Pancreas (tissue), 10 donors: Measurements from ENCODE around the gene LRRC4B. TPM values are rescaled to one million over a fixed set of nuclear protein-coding genes. Genes with fewer than 3 reads are reported as not detected.

Source experiments
- ATAC-seq, 4 donors: fragments of 200-7000 bp; cut with Tn5 transposase; one replicate each; pipeline versions ENCODE4 v1.8.0 to v1.9.1; 2020; ENCODE audit warnings: mild to moderate bottlenecking in 4 of 4, moderate library complexity in 4 of 4
- DNase-seq, 6 donors: peaks; one replicate each; pipeline ENCODE4 v3.0.0-alpha.2; 2020
- FAIRE-seq: peaks from 2 replicates; lab custom pipeline; 2012; peaks lifted over from hg19 to GRCh38; lab: Jason Lieb, UNC
- H3K27ac ChIP-seq, 4 donors: fragments of 200-600 bp; sonication (generic); 1 replicate in 3 of 4; 2 replicates in 1 of 4; pipeline versions ENCODE4 v1.5.0 to v1.8.0; 2020
- H3K27me3 ChIP-seq, 4 donors: fragments of 200-600 bp; one replicate each; pipeline ENCODE4 v1.8.0; 2021
- H3K36me3 ChIP-seq, 3 donors: fragments of 200-600 bp; sonication (generic) in 1 of 3; one replicate each; pipeline versions ENCODE4 v1.5.0 to v1.8.0; 2020 to 2021
- H3K4me1 ChIP-seq, 3 donors: fragments of 200-600 bp; one replicate each; pipeline ENCODE4 v1.8.0; 2021
- H3K4me3 ChIP-seq, 4 donors: fragments of 200-600 bp; sonication (generic) in 2 of 4; one replicate each; pipeline versions ENCODE4 v1.5.0 to v1.8.0; 2020 to 2021
- H3K9me3 ChIP-seq, 4 donors: fragments of 200-600 bp; one replicate each; pipeline ENCODE4 v1.8.0; 2021
- CTCF ChIP-seq, 4 donors: fragments of 200-600 bp; sonication (generic) in 3 of 4; IDR thresholded peaks; one replicate each; pipeline versions ENCODE4 v1.5.0 to v1.8.0; 2021; ENCODE audit warnings: antibody characterized with exemption in 4 of 4
- WGBS, 2 donors: extraction: QIAGEN DNeasy Blood & Tissue Kit; methylation state at CpG; one replicate each; pipeline ENCODE4 v1.1.7; 2013; 5-methylcytosine and 5-hydroxymethylcytosine counted together
- intact Hi-C, 3 donors: fragments of 100-400 bp; cut with DNase I; formaldehyde crosslinking; loops; one replicate each; pipeline versions ENCODE4 v1.11.1 to v1.14.2; 2022
- polyA plus RNA-seq, 2 donors: library from polyadenylated mRNA; stranded (reverse); fragments of 200-250 nt; gene quantifications; one replicate each; pipeline ENCODE4 v1.2.3, GENCODE V29; 2013
- total RNA-seq, 6 donors: library from RNA; stranded (reverse); fragmentation: NEBNext Ultra II Directional in 4 of 6; extraction: Animal tissue kit (Norgen Biotek cat#: 25700) in 4 of 6; gene quantifications; one replicate each; pipeline versions ENCODE4 v1.2.1 to v1.2.4, GENCODE V29; 2021 to 2023
- donor health status: healthy with polysubstance abuse.
- donor health status: DM: no; HTN: no; CAD: no; lungs with moderate emphysema.
- donor health status: DM: no; HTN: no; CAD: no.
- donor health status: control.
- donor health status: control.
- donor health status: Bipolar disorder and iron deficiency.
- donor health status: DM: yes; HTN: yes; CAD: no.
- donor health status: DM: no; HTN: no; CAD: no.
- donor health status: DM: no; HTN: no; CAD: no.
- donor health status: DM: yes; HTN: yes; CAD: no.

LRRC4B gene
- total and polyA plus RNA-seq, 8 donors = 0.09 to 2.1 (median 0.50) TPM

- intact Hi-C loops = no loop called here
- H3K9me3 ChIP-seq = no peaks in the 10 kb centered on the region
- no peak overlapping the region for H3K27ac ChIP-seq
- peak in 1 of 4 donors; percentile 10 for ATAC-seq
- TF ChIP-seq CTCF (IDR thresholded peaks at IDR 0.05) = no peak
- H3K27me3 ChIP-seq = no peaks in the 10 kb centered on the region
- FAIRE-seq = no peak
- no peak overlapping the region for H3K4me3 ChIP-seq
- WGBS, 2 donors = 80 to 86% methylated on average over 25 of the region's 25 CpGs
- H3K36me3 ChIP-seq = no peaks in the 10 kb centered on the region
- peak in 2 of 6 donors; percentile 50 to 56 for DNase-seq
- no peaks in the 10 kb centered on the region for H3K4me1 ChIP-seq
Measured at GRCh38 chr19:50501568-50502475, 66.4 kb downstream of the LRRC4B start.

- FAIRE-seq = no peak
- intact Hi-C loops = no loop called here
- WGBS, 2 donors = 73 to 82% methylated on average over 10 to 12 of the region's 12 CpGs
- Histone ChIP-seq H3K36me3 (no peaks in the 10 kb centered on the region), H3K4me1 (no peaks in the 10 kb centered on the region), H3K4me3 (no peak overlapping the region), H3K27ac (no peak overlapping the region), H3K9me3 (no peaks in the 10 kb centered on the region), H3K27me3 (no peaks in the 10 kb centered on the region)
- TF ChIP-seq CTCF (IDR thresholded peaks at IDR 0.05) = no peak
- ATAC-seq = no peak
- DNase-seq = peak in 1 of 6 donors; percentile 53
Measured at GRCh38 chr19:50501186-50501567, 67.1 kb downstream of the LRRC4B start.

- H3K36me3 ChIP-seq = no peaks in the 10 kb centered on the region
- no peak overlapping the region for H3K27ac ChIP-seq
- intact Hi-C loops = no loop called here
- no peak overlapping the region for H3K4me3 ChIP-seq
- FAIRE-seq (no peak), DNase-seq (peak in 1 of 6 donors; percentile 54), ATAC-seq (no peak)
- no peaks in the 10 kb centered on the region for H3K4me1 ChIP-seq
- H3K9me3 ChIP-seq = no peaks in the 10 kb centered on the region
- TF ChIP-seq CTCF (IDR thresholded peaks at IDR 0.05) = no peak
- 63 to 74% methylated on average over 8 to 10 of the region's 10 CpGs for WGBS, 2 donors
- H3K27me3 ChIP-seq = no peaks in the 10 kb centered on the region
Measured at GRCh38 chr19:50500753-50501151, 67.5 kb downstream of the LRRC4B start.

GRCh38 chr19:50500060-50500752, 68.0 kb downstream of the LRRC4B start:
- DNase-seq (peak in 1 of 6 donors; percentile 69), ATAC-seq (peak; percentile 13 to 42 (median 26)), FAIRE-seq (no peak)
- Histone ChIP-seq H3K4me3 (no peak overlapping the region), H3K36me3 (no peaks in the 10 kb centered on the region), H3K9me3 (no peaks in the 10 kb centered on the region), H3K4me1 (no peaks in the 10 kb centered on the region), H3K27me3 (no peaks in the 10 kb centered on the region), H3K27ac (no peak overlapping the region)
- WGBS, 2 donors = 47 to 59% methylated on average over 27 of the region's 27 CpGs
- TF ChIP-seq CTCF (IDR thresholded peaks at IDR 0.05) = no peak
- intact Hi-C loops = no loop called here
